K562 (cell line): ENCODE results near the gene CCDC169.

ENCODE experiments used
- ATF7 ChIP-seq: fragments of 450-650 bp; IDR thresholded peaks from 2 replicates; pipeline ENCODE4 v1.7.1; 2014; ENCODE audit warnings: mild to moderate bottlenecking, moderate library complexity
- CREB1 ChIP-seq, 2 experiments: sonication (generic) in 1 of 2; formaldehyde crosslinking in 1 of 2; IDR thresholded peaks; 2 replicates each; pipeline versions ENCODE4 v1.6.1 to v1.8.0; 2012 to 2022; ENCODE audit warnings: inconsistent platforms in 1 of 2, mild to moderate bottlenecking in 1 of 2, missing genetic modification reagents in 1 of 2, moderate library complexity in 1 of 2
- CXXC5 ChIP-seq: fragments of 250-450 bp; sonication (Bioruptor Pico); IDR thresholded peaks from 2 replicates; pipeline ENCODE4 v1.8.0; 2022; ENCODE audit warnings: inconsistent platforms, mild to moderate bottlenecking, moderate library complexity
- HCFC1 ChIP-seq: IDR thresholded peaks from 2 replicates; pipeline ENCODE4 v1.6.1; 2012; ENCODE audit warnings: low read depth, low read length, improper control_type of control experiment
- POLR2AphosphoS5 ChIP-seq: IDR thresholded peaks from 2 replicates; pipeline ENCODE4 v1.6.1; 2011; ENCODE audit warnings: mild to moderate bottlenecking, low read depth, low read length, moderate library complexity; ENCODE audit not compliant: control insufficient read depth, insufficient read depth
- SPI1 ChIP-seq: IDR thresholded peaks from 2 replicates; pipeline ENCODE4 v1.6.1; 2011; ENCODE audit warnings: low read depth, low read length, control low read depth, borderline replicate concordance
- TCF7 ChIP-seq: sonication (generic); IDR thresholded peaks from 2 replicates; pipeline ENCODE4 v1.6.1; 2016; ENCODE audit warnings: antibody characterized with exemption, borderline replicate concordance
- ZFX ChIP-seq: sonication (generic); formaldehyde crosslinking; IDR thresholded peaks from 2 replicates; pipeline ENCODE4 v1.8.0; 2022; ENCODE audit warnings: mild to moderate bottlenecking, missing genetic modification reagents, moderate library complexity
- ZKSCAN1 ChIP-seq: fragments of 150-350 bp; IDR thresholded peaks from 2 replicates; pipeline ENCODE4 v1.6.1; 2016; ENCODE audit warnings: low read depth, low read length
- ZNF133 ChIP-seq: fragments of 250-450 bp; sonication (Bioruptor Pico); IDR thresholded peaks from 2 replicates; pipeline ENCODE4 v1.4.0; 2020; ENCODE audit warnings: mild to moderate bottlenecking
- TF ChIP-seq, protein P1 (sequence below), 2 experiments: IDR thresholded peaks; 2 replicates each; pipeline ENCODE4 v1.6.1; 2012; ENCODE audit warnings: improper control_type of control experiment in 2 of 2, low read depth in 2 of 2, low read length in 2 of 2, borderline replicate concordance in 1 of 2

DNA sequence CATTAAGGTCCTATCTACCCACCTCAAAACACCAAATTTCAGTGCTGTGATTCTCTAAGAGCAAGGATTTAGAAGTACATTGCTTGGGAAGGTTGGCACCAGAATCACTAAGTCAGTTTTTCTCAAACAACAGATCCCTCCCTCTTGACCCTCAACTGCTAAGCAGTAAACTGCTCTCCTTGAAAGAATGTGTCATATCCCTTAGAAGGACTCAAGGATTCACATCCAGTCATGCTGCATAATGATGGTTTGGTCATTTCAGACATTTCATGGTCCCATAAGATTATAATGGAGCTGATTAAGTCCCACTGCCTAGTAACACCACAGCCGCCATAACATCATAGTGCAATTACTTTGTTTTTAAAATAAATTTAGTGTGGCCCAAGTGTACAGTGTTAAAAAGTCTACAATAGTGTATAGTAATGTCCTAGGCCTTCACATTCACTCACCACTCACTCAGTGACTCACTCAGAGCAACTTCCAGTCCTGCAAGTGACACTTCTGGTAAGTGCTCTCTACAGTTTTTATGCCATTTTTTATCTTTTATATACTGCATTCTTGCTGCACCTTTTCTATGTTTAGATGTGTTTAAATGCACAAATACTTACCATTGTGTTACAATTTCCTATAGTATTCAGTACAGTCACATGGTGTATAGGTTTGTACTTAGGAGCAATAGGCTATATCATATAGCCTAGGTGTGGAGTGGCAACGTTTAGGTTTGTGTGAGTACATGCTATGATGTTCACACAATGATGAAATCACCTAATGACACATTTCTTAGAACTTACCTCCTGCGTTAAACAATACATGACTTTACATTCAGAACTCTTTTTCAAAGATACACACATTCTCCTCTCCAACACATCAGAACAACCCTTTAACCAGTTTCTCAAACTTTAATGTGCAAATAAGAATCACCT lies 15.7 kb upstream of the CCDC169 start:
- TF ChIP-seq ZFX (no peak), CXXC5 (no peak), TCF7 (no peak), CREB1 (IDR thresholded peaks at IDR 0.05) (no peak), CREB1 (CRISPR knock-in tag; IDR thresholded peaks at IDR 0.05) (no peak), SPI1 (no peak), HCFC1 (no peak), ATF7 (no peak), ZNF133 (CRISPR knock-in tag) (no peak), ZKSCAN1 (no peak), POLR2AphosphoS5 (no peak)
- TF ChIP-seq, protein P1, sequence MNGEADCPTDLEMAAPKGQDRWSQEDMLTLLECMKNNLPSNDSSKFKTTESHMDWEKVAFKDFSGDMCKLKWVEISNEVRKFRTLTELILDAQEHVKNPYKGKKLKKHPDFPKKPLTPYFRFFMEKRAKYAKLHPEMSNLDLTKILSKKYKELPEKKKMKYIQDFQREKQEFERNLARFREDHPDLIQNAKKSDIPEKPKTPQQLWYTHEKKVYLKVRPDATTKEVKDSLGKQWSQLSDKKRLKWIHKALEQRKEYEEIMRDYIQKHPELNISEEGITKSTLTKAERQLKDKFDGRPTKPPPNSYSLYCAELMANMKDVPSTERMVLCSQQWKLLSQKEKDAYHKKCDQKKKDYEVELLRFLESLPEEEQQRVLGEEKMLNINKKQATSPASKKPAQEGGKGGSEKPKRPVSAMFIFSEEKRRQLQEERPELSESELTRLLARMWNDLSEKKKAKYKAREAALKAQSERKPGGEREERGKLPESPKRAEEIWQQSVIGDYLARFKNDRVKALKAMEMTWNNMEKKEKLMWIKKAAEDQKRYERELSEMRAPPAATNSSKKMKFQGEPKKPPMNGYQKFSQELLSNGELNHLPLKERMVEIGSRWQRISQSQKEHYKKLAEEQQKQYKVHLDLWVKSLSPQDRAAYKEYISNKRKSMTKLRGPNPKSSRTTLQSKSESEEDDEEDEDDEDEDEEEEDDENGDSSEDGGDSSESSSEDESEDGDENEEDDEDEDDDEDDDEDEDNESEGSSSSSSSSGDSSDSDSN (IDR thresholded peaks at IDR 0.05; ENCODE audit: borderline replicate concordance in 1 of 2, low read depth in 2 of 2, low read length in 2 of 2): no peak
